DND-41 (cell line): Measurements from ENCODE around the gene BMERB1.
"Not testable (repeated sequence)": the region's sequence is repeated elsewhere in the genome, so short reads cannot be mapped to it uniquely, and the experiment has no call there.

ENCODE experiments used
- ATAC-seq: fragments of 200-7000 bp; cut with Tn5 transposase; 3 replicates; pipeline ENCODE4 v1.9.1; 2021; ENCODE audit warnings: low read depth; ENCODE audit not compliant: insufficient read depth
- DNase-seq: peaks from one replicate; pipeline ENCODE4 v3.0.0-alpha.2; 2020
- H2AFZ ChIP-seq: 2 replicates; pipeline ENCODE4 v1.6.0; 2012; ENCODE audit warnings: low read depth, low read length
- H3K27ac ChIP-seq: 2 replicates; pipeline ENCODE4 v1.5.1; 2012; ENCODE audit warnings: low read length, inconsistent platforms
- H3K27me3 ChIP-seq: fragments of 200-600 bp; sonication (generic); 2 replicates; pipeline ENCODE4 v1.6.0; 2012; ENCODE audit warnings: low read length, mild to moderate bottlenecking, inconsistent platforms; ENCODE audit not compliant: insufficient read depth, poor library complexity
- H3K36me3 ChIP-seq: 2 replicates; pipeline ENCODE4 v1.5.1; 2012; ENCODE audit warnings: low read length, inconsistent platforms; ENCODE audit not compliant: insufficient read depth
- H3K4me1 ChIP-seq: 2 replicates; pipeline ENCODE4 v1.5.1; 2012; ENCODE audit warnings: mild to moderate bottlenecking, low read length; ENCODE audit not compliant: insufficient read depth
- H3K4me2 ChIP-seq: 2 replicates; pipeline ENCODE4 v1.6.0; 2012; ENCODE audit warnings: mild to moderate bottlenecking, moderate library complexity, low read length, inconsistent platforms; ENCODE audit not compliant: insufficient read depth
- H3K4me3 ChIP-seq, 2 experiments: fragments of 200-600 bp in 1 of 2; shearing (Covaris generic) in 1 of 2; 2 replicates each; pipeline ENCODE4 v1.5.1; 2012 to 2016; ENCODE audit warnings: inconsistent platforms in 2 of 2, low read length in 2 of 2, mild to moderate bottlenecking in 2 of 2, low read depth in 1 of 2, moderate library complexity in 1 of 2
- H3K79me2 ChIP-seq: 2 replicates; pipeline ENCODE4 v1.6.0; 2012; ENCODE audit warnings: low read length, inconsistent platforms; ENCODE audit not compliant: insufficient read depth
- H3K9ac ChIP-seq: 2 replicates; pipeline ENCODE4 v1.6.0; 2012; ENCODE audit warnings: low read depth, mild to moderate bottlenecking, inconsistent platforms, low read length, moderate library complexity
- H3K9me3 ChIP-seq: 2 replicates; pipeline ENCODE4 v1.5.1; 2012; ENCODE audit warnings: low read length, moderate library complexity, mild to moderate bottlenecking, inconsistent platforms; ENCODE audit not compliant: insufficient read depth, severe bottlenecking
- H4K20me1 ChIP-seq: 2 replicates; pipeline ENCODE4 v1.6.0; 2012; ENCODE audit warnings: low read length; ENCODE audit not compliant: insufficient read depth
- EZH2 ChIP-seq: IDR thresholded peaks from 3 replicates; pipeline ENCODE4 v1.6.1; 2012; ENCODE audit warnings: borderline replicate concordance, low read depth, mild to moderate bottlenecking, moderate library complexity, low read length, inconsistent platforms; ENCODE audit not compliant: severe bottlenecking
- TF ChIP-seq, protein P1 (sequence below): IDR thresholded peaks from 2 replicates; pipeline ENCODE4 v1.5.1; 2012; ENCODE audit warnings: borderline replicate concordance, low read length, moderate library complexity, mild to moderate bottlenecking; ENCODE audit not compliant: poor library complexity, severe bottlenecking; ENCODE audit errors: extremely low read depth

Gene BMERB1

GRCh38 chr16:15415511-15415985 is 18.8 kb upstream of the BMERB1 start:
- H3K4me1 ChIP-seq: no peaks in the 10 kb centered on the region
- no peak overlapping the region for H3K4me3 ChIP-seq
- H2AFZ ChIP-seq: no peak overlapping the region
- H3K9ac ChIP-seq: no peak overlapping the region
- ATAC-seq (no peak), DNase-seq (no peak)
- H3K9me3 ChIP-seq: no peaks in the 10 kb centered on the region
- no peaks in the 10 kb centered on the region for H3K27me3 ChIP-seq
- no peak for TF ChIP-seq EZH2
- TF ChIP-seq, protein P1, sequence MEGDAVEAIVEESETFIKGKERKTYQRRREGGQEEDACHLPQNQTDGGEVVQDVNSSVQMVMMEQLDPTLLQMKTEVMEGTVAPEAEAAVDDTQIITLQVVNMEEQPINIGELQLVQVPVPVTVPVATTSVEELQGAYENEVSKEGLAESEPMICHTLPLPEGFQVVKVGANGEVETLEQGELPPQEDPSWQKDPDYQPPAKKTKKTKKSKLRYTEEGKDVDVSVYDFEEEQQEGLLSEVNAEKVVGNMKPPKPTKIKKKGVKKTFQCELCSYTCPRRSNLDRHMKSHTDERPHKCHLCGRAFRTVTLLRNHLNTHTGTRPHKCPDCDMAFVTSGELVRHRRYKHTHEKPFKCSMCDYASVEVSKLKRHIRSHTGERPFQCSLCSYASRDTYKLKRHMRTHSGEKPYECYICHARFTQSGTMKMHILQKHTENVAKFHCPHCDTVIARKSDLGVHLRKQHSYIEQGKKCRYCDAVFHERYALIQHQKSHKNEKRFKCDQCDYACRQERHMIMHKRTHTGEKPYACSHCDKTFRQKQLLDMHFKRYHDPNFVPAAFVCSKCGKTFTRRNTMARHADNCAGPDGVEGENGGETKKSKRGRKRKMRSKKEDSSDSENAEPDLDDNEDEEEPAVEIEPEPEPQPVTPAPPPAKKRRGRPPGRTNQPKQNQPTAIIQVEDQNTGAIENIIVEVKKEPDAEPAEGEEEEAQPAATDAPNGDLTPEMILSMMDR: no peak
- H3K36me3 ChIP-seq: no peaks in the 10 kb centered on the region
- H4K20me1 ChIP-seq: no peaks in the 10 kb centered on the region
- H3K4me2 ChIP-seq: no peak overlapping the region
- no peaks in the 10 kb centered on the region for H3K79me2 ChIP-seq
- H3K27ac ChIP-seq: no peak overlapping the region

- DNase-seq (no peak), ATAC-seq (no peak)
- Histone ChIP-seq H3K79me2 (no peaks in the 10 kb centered on the region), H3K4me3 (no peak overlapping the region), H4K20me1 (no peaks in the 10 kb centered on the region), H3K27me3 (peaks cover 3% of the 10 kb centered on the region), H3K9ac (no peak overlapping the region), H3K9me3 (no peaks in the 10 kb centered on the region), H2AFZ (no peak overlapping the region), H3K27ac (no peak overlapping the region), H3K36me3 (no peaks in the 10 kb centered on the region), H3K4me2 (no peak overlapping the region), H3K4me1 (no peaks in the 10 kb centered on the region)
- TF ChIP-seq EZH2: no peak
- TF ChIP-seq, protein P1: no peak
These were observed 17.2 kb upstream of the BMERB1 start for GRCh38 chr16:15417197-15417596.

DNA sequence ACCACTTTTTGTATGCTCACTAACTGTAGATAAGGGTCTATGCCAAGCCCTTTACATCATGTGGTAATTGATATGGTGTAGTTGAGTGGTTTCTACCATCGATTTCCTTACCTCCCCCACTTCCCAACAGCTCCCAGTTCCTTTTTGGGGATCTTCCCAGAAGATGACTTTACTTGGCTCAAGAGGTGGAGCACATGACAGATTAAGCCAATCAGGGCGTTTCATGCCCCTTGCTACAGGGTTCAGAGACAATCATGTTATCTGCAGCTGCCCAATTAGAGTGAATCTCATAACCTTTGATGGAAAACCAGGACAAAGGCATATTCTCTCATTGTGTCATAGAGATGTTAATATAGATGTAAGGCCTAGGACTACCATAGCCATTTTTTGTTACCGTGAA is 16.2 kb upstream of the BMERB1 start:
- no peaks in the 10 kb centered on the region for H3K9me3 ChIP-seq
- no peak overlapping the region for H3K9ac ChIP-seq
- H3K27ac ChIP-seq: no peak overlapping the region
- no peaks in the 10 kb centered on the region for H3K79me2 ChIP-seq
- DNase-seq (no peak), ATAC-seq (no peak)
- H2AFZ ChIP-seq: no peak overlapping the region
- H3K4me2 ChIP-seq: no peak overlapping the region
- peaks cover 3% of the 10 kb centered on the region for H3K27me3 ChIP-seq
- no peaks in the 10 kb centered on the region for H3K4me1 ChIP-seq
- TF ChIP-seq, protein P1: no peak
- TF ChIP-seq EZH2: no peak
- no peaks in the 10 kb centered on the region for H4K20me1 ChIP-seq
- H3K36me3 ChIP-seq: no peaks in the 10 kb centered on the region
- H3K4me3 ChIP-seq: no peak overlapping the region

DNA sequence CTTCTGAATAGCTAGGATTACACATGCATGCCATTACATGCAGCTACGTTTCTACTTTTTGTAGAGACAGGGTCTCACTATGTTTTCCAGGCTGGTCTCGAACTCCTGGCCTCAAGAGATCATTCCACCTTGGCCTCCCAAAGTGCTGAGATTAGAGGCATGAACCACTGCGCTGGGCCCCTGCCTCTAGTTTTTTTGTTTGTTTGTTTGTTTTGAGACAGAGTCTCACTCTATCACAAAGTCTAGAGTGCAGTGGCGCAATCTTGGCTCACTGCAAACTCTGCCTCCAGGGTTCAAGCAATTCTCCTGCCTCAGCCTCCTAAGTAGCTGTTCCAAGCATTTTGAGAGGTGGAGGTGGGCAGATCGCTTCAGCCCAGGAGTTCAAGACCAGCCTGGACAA is 12.7 kb upstream of the BMERB1 start:
- DNase-seq, H3K79me2 ChIP-seq, H3K36me3 ChIP-seq, H3K27ac ChIP-seq, H3K9ac ChIP-seq, H3K4me3 ChIP-seq, ATAC-seq, H3K4me1 ChIP-seq, H3K4me2 ChIP-seq, H4K20me1 ChIP-seq, H3K9me3 ChIP-seq, H3K27me3 ChIP-seq, H2AFZ ChIP-seq: not testable (repeated sequence)
